Neural cell (in vitro differentiated cells): ENCODE results near the gene KRTAP2-1. TPM values are rescaled to one million over a fixed set of nuclear protein-coding genes. Genes with fewer than 3 reads are reported as not detected.

Experiments used
- H2AFZ ChIP-seq: fragments of 200-600, 300-800 bp; sonication (generic), shearing (Covaris generic); 2 replicates; pipeline ENCODE4 v1.6.0; 2014; ENCODE audit warnings: low read depth, mild to moderate bottlenecking, antibody characterized with exemption, low read length, moderate library complexity
- H3F3A ChIP-seq: fragments of 200-600 bp; shearing (Covaris generic); 2 replicates; pipeline ENCODE4 v1.6.1; 2016; ENCODE audit warnings: mild to moderate bottlenecking, moderate library complexity, mixed read lengths, antibody characterized with exemption, low read length; ENCODE audit not compliant: insufficient read depth, poor library complexity, severe bottlenecking
- H3K27ac ChIP-seq: fragments of 200-600, 300-800 bp; sonication (generic), shearing (Covaris generic); 2 replicates; pipeline ENCODE4 v1.5.1; 2014; ENCODE audit warnings: mild to moderate bottlenecking, low read length, moderate library complexity
- H3K27me3 ChIP-seq: fragments of 300-800, 200-600 bp; sonication (generic), shearing (Covaris generic); 2 replicates; pipeline ENCODE4 v1.6.0; 2014; ENCODE audit warnings: mild to moderate bottlenecking, low read depth, low read length, moderate library complexity; ENCODE audit not compliant: insufficient read depth
- H3K36me3 ChIP-seq: fragments of 300-800, 200-600 bp; sonication (generic), shearing (Covaris generic); 2 replicates; pipeline ENCODE4 v1.5.1; 2014; ENCODE audit warnings: mild to moderate bottlenecking, antibody characterized with exemption, low read length, moderate library complexity; ENCODE audit not compliant: insufficient read depth
- H3K4me2 ChIP-seq: fragments of 300-800, 200-600 bp; sonication (generic), shearing (Covaris generic); 2 replicates; pipeline ENCODE4 v1.6.0; 2014; ENCODE audit warnings: mild to moderate bottlenecking, low read length
- H3K4me3 ChIP-seq: fragments of 300-800, 200-600 bp; sonication (generic), shearing (Covaris generic); 2 replicates; pipeline ENCODE4 v1.5.1; 2014; ENCODE audit warnings: mild to moderate bottlenecking, low read length, moderate library complexity
- H3K79me2 ChIP-seq: fragments of 200-600 bp; shearing (Covaris generic); replicated peaks from 2 replicates; pipeline ENCODE4 v1.6.0; 2014; ENCODE audit warnings: mild to moderate bottlenecking, low read length, moderate library complexity; ENCODE audit not compliant: insufficient read depth
- H3K9ac ChIP-seq: fragments of 300-800, 200-600 bp; sonication (generic), shearing (Covaris generic); 2 replicates; pipeline ENCODE4 v1.6.1; 2016; ENCODE audit warnings: mild to moderate bottlenecking, low read length, mixed read lengths
- H3K9me2 ChIP-seq: fragments of 200-600 bp; shearing (Covaris generic); 2 replicates; pipeline ENCODE4 v1.6.1; 2016; ENCODE audit warnings: mild to moderate bottlenecking, low read length, mixed read lengths; ENCODE audit not compliant: insufficient read depth
- H3K9me3 ChIP-seq: fragments of 200-600, 300-800 bp; sonication (generic), shearing (Covaris generic); 2 replicates; pipeline ENCODE4 v1.6.1; 2016; ENCODE audit warnings: mild to moderate bottlenecking, mixed run types, low read length, moderate library complexity, mixed read lengths
- H4K20me1 ChIP-seq: fragments of 200-600 bp; shearing (Covaris generic); 2 replicates; pipeline ENCODE4 v1.6.1; 2016; ENCODE audit warnings: mild to moderate bottlenecking, mixed run types; ENCODE audit not compliant: insufficient read depth
- EP300 ChIP-seq: fragments of 450-650 bp; conservative IDR thresholded peaks from 2 replicates; pipeline ENCODE4 v1.6.1; 2014; ENCODE audit warnings: antibody characterized with exemption, mild to moderate bottlenecking, moderate library complexity; ENCODE audit not compliant: poor library complexity, severe bottlenecking
- EZH2 ChIP-seq: fragments of 200-600, 300-800 bp; shearing (Covaris generic), sonication (generic); IDR thresholded peaks from 2 replicates; pipeline ENCODE4 v1.6.1; 2014; ENCODE audit warnings: antibody characterized with exemption, low read length, borderline replicate concordance, mild to moderate bottlenecking; ENCODE audit not compliant: insufficient read depth, poor library complexity, severe bottlenecking
- MXI1 ChIP-seq: fragments of 450-650 bp; conservative IDR thresholded peaks from 2 replicates; pipeline ENCODE4 v1.6.1; 2014; ENCODE audit warnings: antibody characterized with exemption, mild to moderate bottlenecking; ENCODE audit not compliant: poor library complexity, severe bottlenecking
- POLR2AphosphoS5 ChIP-seq: IDR thresholded peaks from 2 replicates; pipeline ENCODE4 v1.6.1; 2012
- RAD21 ChIP-seq: fragments of 450-650 bp; conservative IDR thresholded peaks from 2 replicates; pipeline ENCODE4 v1.6.1; 2014; ENCODE audit warnings: antibody characterized with exemption, mild to moderate bottlenecking, moderate library complexity
- SMC3 ChIP-seq: fragments of 450-650 bp; conservative IDR thresholded peaks from 2 replicates; pipeline ENCODE4 v1.6.1; 2014; ENCODE audit warnings: antibody characterized with exemption, mild to moderate bottlenecking, moderate library complexity; ENCODE audit not compliant: poor library complexity
- TAF1 ChIP-seq: IDR thresholded peaks from 2 replicates; pipeline ENCODE4 v1.6.1; 2012; ENCODE audit warnings: low read depth
- polyA plus RNA-seq: library from polyadenylated mRNA; depleted of rRNA; stranded (reverse); fragments of >200 nt; gene quantifications from 2 replicates; pipeline ENCODE4 v1.2.3, GENCODE V29; 2014
- TF ChIP-seq, protein P1 (sequence below): IDR thresholded peaks from 2 replicates; pipeline ENCODE4 v1.6.1; 2012; ENCODE audit warnings: borderline replicate concordance
- TF ChIP-seq, protein P2 (sequence below): fragments of 450-650 bp; IDR thresholded peaks from 2 replicates; pipeline ENCODE4 v1.5.1; 2014; ENCODE audit warnings: antibody characterized with exemption, mild to moderate bottlenecking, moderate library complexity; ENCODE audit not compliant: poor library complexity, severe bottlenecking

KRTAP2-1 gene
- polyA plus RNA-seq, 1 donor from 2014 or later, result not detected

DNA sequence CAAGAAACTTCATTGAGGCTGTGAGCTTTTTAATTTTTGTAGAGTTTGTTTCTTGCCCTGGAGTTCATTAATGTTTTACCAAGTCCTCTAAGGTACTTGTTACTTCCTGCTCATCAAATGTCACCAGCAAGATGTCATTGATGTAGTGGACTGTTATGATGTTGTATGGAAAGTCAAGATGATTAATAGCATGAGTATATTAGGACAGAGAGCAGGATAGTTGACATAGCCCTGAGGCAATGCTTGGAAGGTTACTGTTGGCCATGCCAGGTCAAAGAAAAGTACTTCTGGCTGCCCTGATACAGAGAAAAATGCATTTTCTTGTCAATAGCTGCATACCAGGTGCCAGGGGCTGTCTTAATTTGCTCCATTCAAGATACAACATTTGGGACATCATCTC lies 26.8 kb downstream of the KRTAP2-1 start:
- Histone ChIP-seq H3K4me2 (no peak overlapping the region), H3K4me3 (no peak overlapping the region), H3K79me2 (no peaks in the 10 kb centered on the region), H3K9me2 (no peaks in the 10 kb centered on the region), H3F3A (no peaks in the 10 kb centered on the region), H4K20me1 (no peaks in the 10 kb centered on the region), H3K9ac (no peak overlapping the region), H3K9me3 (no peaks in the 10 kb centered on the region), H2AFZ (no peak overlapping the region), H3K27ac (no peak overlapping the region), H3K36me3 (no peaks in the 10 kb centered on the region), H3K27me3 (no peaks in the 10 kb centered on the region)
- TF ChIP-seq POLR2AphosphoS5 (no peak), SMC3 (no peak), TAF1 (no peak), EZH2 (no peak), RAD21 (no peak), EP300 (no peak), MXI1 (no peak)
- TF ChIP-seq, protein P1, sequence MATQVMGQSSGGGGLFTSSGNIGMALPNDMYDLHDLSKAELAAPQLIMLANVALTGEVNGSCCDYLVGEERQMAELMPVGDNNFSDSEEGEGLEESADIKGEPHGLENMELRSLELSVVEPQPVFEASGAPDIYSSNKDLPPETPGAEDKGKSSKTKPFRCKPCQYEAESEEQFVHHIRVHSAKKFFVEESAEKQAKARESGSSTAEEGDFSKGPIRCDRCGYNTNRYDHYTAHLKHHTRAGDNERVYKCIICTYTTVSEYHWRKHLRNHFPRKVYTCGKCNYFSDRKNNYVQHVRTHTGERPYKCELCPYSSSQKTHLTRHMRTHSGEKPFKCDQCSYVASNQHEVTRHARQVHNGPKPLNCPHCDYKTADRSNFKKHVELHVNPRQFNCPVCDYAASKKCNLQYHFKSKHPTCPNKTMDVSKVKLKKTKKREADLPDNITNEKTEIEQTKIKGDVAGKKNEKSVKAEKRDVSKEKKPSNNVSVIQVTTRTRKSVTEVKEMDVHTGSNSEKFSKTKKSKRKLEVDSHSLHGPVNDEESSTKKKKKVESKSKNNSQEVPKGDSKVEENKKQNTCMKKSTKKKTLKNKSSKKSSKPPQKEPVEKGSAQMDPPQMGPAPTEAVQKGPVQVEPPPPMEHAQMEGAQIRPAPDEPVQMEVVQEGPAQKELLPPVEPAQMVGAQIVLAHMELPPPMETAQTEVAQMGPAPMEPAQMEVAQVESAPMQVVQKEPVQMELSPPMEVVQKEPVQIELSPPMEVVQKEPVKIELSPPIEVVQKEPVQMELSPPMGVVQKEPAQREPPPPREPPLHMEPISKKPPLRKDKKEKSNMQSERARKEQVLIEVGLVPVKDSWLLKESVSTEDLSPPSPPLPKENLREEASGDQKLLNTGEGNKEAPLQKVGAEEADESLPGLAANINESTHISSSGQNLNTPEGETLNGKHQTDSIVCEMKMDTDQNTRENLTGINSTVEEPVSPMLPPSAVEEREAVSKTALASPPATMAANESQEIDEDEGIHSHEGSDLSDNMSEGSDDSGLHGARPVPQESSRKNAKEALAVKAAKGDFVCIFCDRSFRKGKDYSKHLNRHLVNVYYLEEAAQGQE, result no peak
- TF ChIP-seq, protein P2, sequence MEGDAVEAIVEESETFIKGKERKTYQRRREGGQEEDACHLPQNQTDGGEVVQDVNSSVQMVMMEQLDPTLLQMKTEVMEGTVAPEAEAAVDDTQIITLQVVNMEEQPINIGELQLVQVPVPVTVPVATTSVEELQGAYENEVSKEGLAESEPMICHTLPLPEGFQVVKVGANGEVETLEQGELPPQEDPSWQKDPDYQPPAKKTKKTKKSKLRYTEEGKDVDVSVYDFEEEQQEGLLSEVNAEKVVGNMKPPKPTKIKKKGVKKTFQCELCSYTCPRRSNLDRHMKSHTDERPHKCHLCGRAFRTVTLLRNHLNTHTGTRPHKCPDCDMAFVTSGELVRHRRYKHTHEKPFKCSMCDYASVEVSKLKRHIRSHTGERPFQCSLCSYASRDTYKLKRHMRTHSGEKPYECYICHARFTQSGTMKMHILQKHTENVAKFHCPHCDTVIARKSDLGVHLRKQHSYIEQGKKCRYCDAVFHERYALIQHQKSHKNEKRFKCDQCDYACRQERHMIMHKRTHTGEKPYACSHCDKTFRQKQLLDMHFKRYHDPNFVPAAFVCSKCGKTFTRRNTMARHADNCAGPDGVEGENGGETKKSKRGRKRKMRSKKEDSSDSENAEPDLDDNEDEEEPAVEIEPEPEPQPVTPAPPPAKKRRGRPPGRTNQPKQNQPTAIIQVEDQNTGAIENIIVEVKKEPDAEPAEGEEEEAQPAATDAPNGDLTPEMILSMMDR, result no peak

DNA sequence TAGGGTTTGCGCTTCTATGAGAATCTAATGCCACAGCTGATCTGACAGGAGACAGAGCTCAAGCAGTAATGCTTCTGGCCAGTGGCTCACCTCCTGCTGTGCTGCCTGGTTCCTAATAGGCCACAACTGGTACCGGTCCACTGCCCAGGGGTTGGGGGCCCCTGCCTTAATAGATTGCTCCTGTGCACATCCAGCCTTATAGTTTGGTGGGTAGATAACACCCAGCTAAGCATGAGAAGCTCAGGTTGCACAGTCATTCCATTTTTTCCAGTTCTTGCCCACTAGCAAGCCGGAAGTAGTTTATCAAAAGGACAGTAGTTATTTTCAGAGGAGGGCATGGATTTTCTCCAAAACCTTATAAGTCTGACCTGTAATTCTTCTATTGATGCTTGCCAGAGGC lies 27.7 kb downstream of the KRTAP2-1 start:
- Histone ChIP-seq H4K20me1 (no peaks in the 10 kb centered on the region), H3K9me3 (no peaks in the 10 kb centered on the region), H3F3A (no peaks in the 10 kb centered on the region), H3K79me2 (no peaks in the 10 kb centered on the region), H3K9me2 (no peaks in the 10 kb centered on the region), H3K36me3 (no peaks in the 10 kb centered on the region), H3K4me2 (no peak overlapping the region), H2AFZ (no peak overlapping the region), H3K9ac (no peak overlapping the region), H3K27ac (no peak overlapping the region), H3K27me3 (no peaks in the 10 kb centered on the region), H3K4me3 (no peak overlapping the region)
- TF ChIP-seq MXI1 (no peak), EZH2 (no peak), EP300 (no peak), TAF1 (no peak), POLR2AphosphoS5 (no peak), SMC3 (no peak), RAD21 (no peak)
- TF ChIP-seq, protein P1, result no peak
- TF ChIP-seq, protein P2, result no peak
